GM19351 (cell line): ENCODE results near the gene ZNF654.

Experiments used
- ATAC-seq: cut with Tn5 transposase; IDR thresholded peaks from one replicate; pipeline ENCODE4 v1.9.1; 2021; ENCODE audit warnings: mild to moderate bottlenecking, moderate library complexity; ENCODE audit not compliant: unreplicated experiment

Gene ZNF654

GRCh38 chr3:88191872-88192409, 132.9 kb downstream of the ZNF654 start:
- ATAC-seq, result no peak

GRCh38 chr3:88192631-88193030, 133.6 kb downstream of the ZNF654 start:
- no peak for ATAC-seq
